Panc1 (cell line): ENCODE results near the gene CNNM1. TPM values are rescaled to one million over a fixed set of nuclear protein-coding genes. Genes with fewer than 3 reads are reported as not detected.

Source experiments
- ATAC-seq: fragments of 200-7000 bp; cut with Tn5 transposase; 2 replicates; pipeline ENCODE4 v1.9.1; 2020; ENCODE audit warnings: mild to moderate bottlenecking, moderate library complexity
- BruUV-seq: library from RNA; stranded (reverse); fragments of 400-500 nt; replicated peaks from 2 replicates; lab custom pipeline; 2021; lab: Mats Ljungman, UMichigan
- CTCF ChIA-PET: fragments of 300-600 bp; sonication (Branson Sonifier 250); formaldehyde crosslinking; loops from one replicate; lab custom pipeline; 2022; ENCODE audit warnings: antibody characterized with exemption; lab: Charles Lee
- POLR2A ChIA-PET: fragments of 300-600 bp; sonication (Branson Sonifier 250); formaldehyde crosslinking; loops from one replicate; lab custom pipeline; 2022; ENCODE audit warnings: antibody characterized with exemption; lab: Charles Lee
- DNase-seq: peaks from one replicate; pipeline ENCODE4 v3.0.0-alpha.2; 2010; ENCODE audit warnings: low read depth, low spot score
- H3K27ac ChIP-seq: 2 replicates; pipeline ENCODE4 v1.5.1; 2011; ENCODE audit warnings: mild to moderate bottlenecking, low read length, inconsistent platforms
- H3K27me3 ChIP-seq: fragments of 200-500 bp; sonication (Bioruptor generic); 2 replicates; pipeline ENCODE4 v1.6.0; 2014; ENCODE audit warnings: low read length, inconsistent platforms; ENCODE audit not compliant: control insufficient read depth, insufficient read depth
- H3K36me3 ChIP-seq: fragments of 200-500 bp; sonication (Bioruptor generic); 2 replicates; pipeline ENCODE4 v1.5.1; 2014; ENCODE audit warnings: inconsistent platforms, mild to moderate bottlenecking, low read length, moderate library complexity; ENCODE audit not compliant: control insufficient read depth, insufficient read depth
- H3K4me1 ChIP-seq: 2 replicates; pipeline ENCODE4 v1.5.1; 2011; ENCODE audit warnings: inconsistent platforms, mild to moderate bottlenecking, low read length, moderate library complexity; ENCODE audit not compliant: control insufficient read depth, insufficient read depth
- H3K4me3 ChIP-seq, 2 experiments: 2 replicates each; pipeline ENCODE4 v1.5.1; 2011 to 2012; ENCODE audit warnings: low read depth in 2 of 2, low read length in 2 of 2, mild to moderate bottlenecking in 2 of 2, inconsistent platforms in 1 of 2, moderate library complexity in 1 of 2
- H3K9me3 ChIP-seq: fragments of 200-500 bp; sonication (Bioruptor generic); 2 replicates; pipeline ENCODE4 v1.5.1; 2014; ENCODE audit warnings: low read depth, mild to moderate bottlenecking, inconsistent platforms, low read length, moderate library complexity; ENCODE audit not compliant: control insufficient read depth, insufficient read depth
- CTCF ChIP-seq: fragments of 450-650 bp; IDR thresholded peaks from 2 replicates; pipeline ENCODE4 v1.5.1; 2017; ENCODE audit warnings: mild to moderate bottlenecking
- POLR2AphosphoS5 ChIP-seq: IDR thresholded peaks from 2 replicates; pipeline ENCODE4 v1.6.1; 2012; ENCODE audit warnings: mild to moderate bottlenecking, low read depth, low read length, moderate library complexity
- SIN3A ChIP-seq: IDR thresholded peaks from 2 replicates; pipeline ENCODE4 v1.6.1; 2012; ENCODE audit warnings: low read depth, mild to moderate bottlenecking, low read length, moderate library complexity, borderline replicate concordance; ENCODE audit not compliant: insufficient read depth
- TCF7L2 ChIP-seq: IDR thresholded peaks from 2 replicates; pipeline ENCODE4 v1.6.1; 2011; ENCODE audit warnings: mild to moderate bottlenecking, low read depth, low read length, inconsistent platforms
- in situ Hi-C: cut with HindIII; loops from 2 replicates; pipeline ENCODE4 v1.10.0; 2016; ENCODE audit warnings: low sequenced_read_pairs, low pct_unique_long_range_greater_than_20kb
- intact Hi-C: fragments of 100-400 bp; cut with micrococcal nuclease; formaldehyde crosslinking; loops from one replicate; pipeline ENCODE4 v1.10.0; 2022; ENCODE audit not compliant: unreplicated experiment
- total RNA-seq: library from RNA; stranded (reverse); gene quantifications from one replicate; pipeline ENCODE4 v1.2.1, GENCODE V29; 2021; ENCODE audit not compliant: unreplicated experiment
- TF ChIP-seq, protein P1 (sequence below), 2 experiments: IDR thresholded peaks; 2 replicates each; pipeline ENCODE4 v1.6.1; 2011 to 2012; ENCODE audit warnings: low read depth in 2 of 2, control low read depth in 1 of 2, low read length in 1 of 2, mild to moderate bottlenecking in 1 of 2, moderate library complexity in 1 of 2; ENCODE audit not compliant: insufficient read depth in 1 of 2

CNNM1 gene
- total RNA-seq, 1 experiment from 2014 or later, result 16.6 TPM

GRCh38 chr10:99425204-99425603, 96.0 kb downstream of the CNNM1 start:
- no TSS peak for BruUV-seq
- no peak for ATAC-seq
- H3K36me3 ChIP-seq, result peaks cover 14% of the 10 kb centered on the region; the same call in 1 of the 2 replicates
- CTCF ChIA-PET, result no interaction called here
- no peak for DNase-seq
- H3K4me1 ChIP-seq, result peaks cover 4% of the 10 kb centered on the region; the same call in 1 of the 2 replicates
- no peak overlapping the region for H3K4me3 ChIP-seq
- TF ChIP-seq POLR2AphosphoS5 (no peak), SIN3A (no peak), TCF7L2 (no peak), CTCF (no peak)
- TF ChIP-seq, protein P1, sequence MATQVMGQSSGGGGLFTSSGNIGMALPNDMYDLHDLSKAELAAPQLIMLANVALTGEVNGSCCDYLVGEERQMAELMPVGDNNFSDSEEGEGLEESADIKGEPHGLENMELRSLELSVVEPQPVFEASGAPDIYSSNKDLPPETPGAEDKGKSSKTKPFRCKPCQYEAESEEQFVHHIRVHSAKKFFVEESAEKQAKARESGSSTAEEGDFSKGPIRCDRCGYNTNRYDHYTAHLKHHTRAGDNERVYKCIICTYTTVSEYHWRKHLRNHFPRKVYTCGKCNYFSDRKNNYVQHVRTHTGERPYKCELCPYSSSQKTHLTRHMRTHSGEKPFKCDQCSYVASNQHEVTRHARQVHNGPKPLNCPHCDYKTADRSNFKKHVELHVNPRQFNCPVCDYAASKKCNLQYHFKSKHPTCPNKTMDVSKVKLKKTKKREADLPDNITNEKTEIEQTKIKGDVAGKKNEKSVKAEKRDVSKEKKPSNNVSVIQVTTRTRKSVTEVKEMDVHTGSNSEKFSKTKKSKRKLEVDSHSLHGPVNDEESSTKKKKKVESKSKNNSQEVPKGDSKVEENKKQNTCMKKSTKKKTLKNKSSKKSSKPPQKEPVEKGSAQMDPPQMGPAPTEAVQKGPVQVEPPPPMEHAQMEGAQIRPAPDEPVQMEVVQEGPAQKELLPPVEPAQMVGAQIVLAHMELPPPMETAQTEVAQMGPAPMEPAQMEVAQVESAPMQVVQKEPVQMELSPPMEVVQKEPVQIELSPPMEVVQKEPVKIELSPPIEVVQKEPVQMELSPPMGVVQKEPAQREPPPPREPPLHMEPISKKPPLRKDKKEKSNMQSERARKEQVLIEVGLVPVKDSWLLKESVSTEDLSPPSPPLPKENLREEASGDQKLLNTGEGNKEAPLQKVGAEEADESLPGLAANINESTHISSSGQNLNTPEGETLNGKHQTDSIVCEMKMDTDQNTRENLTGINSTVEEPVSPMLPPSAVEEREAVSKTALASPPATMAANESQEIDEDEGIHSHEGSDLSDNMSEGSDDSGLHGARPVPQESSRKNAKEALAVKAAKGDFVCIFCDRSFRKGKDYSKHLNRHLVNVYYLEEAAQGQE (IDR thresholded peaks at IDR 0.05; ENCODE audit: insufficient read depth in 1 of 2, low read depth in 2 of 2, low read length in 1 of 2), result no peak
- H3K9me3 ChIP-seq, result no peaks in the 10 kb centered on the region
- no peak overlapping the region for H3K27ac ChIP-seq
- intact Hi-C loops, result no loop called here
- in situ Hi-C loops, result no loop called here
- POLR2A ChIA-PET, result interaction anchor here (0.7 kb wide), 1 partner anchor 1785 kb away, joined by 3 read pairs; no protein-coding TSS in a partner anchor
- H3K27me3 ChIP-seq, result no peaks in the 10 kb centered on the region

DNA sequence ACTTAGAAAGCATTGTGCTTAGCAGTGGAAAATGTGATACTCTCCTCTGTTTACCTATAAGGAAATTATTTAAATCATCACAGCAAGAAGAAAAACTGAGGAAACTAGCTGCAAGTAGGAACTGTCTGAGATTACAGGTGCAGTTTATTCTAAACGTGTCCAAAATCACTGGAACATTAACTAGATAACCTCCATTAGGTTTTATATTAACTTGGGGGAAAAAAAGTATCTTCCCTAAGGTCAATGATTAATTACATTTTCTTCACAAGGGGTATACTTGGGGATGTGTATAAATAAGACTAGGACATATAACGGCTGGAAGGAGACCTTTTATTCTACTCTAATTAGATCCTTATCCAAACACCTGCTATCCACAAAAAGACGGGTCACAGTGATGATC, 97.5 kb downstream of the CNNM1 start:
- Histone ChIP-seq H3K9me3 (no peaks in the 10 kb centered on the region), H3K27ac (no peak overlapping the region), H3K27me3 (no peaks in the 10 kb centered on the region), H3K36me3 (peaks cover 18% of the 10 kb centered on the region; the same call in 1 of the 2 replicates), H3K4me1 (peaks cover 6% of the 10 kb centered on the region), H3K4me3 (no peak overlapping the region)
- TF ChIP-seq POLR2AphosphoS5 (no peak), SIN3A (no peak), TCF7L2 (no peak), CTCF (no peak)
- TF ChIP-seq, protein P1 (IDR thresholded peaks at IDR 0.05; ENCODE audit: insufficient read depth in 1 of 2, low read depth in 2 of 2, low read length in 1 of 2), result no peak
- ChIA-PET CTCF (no interaction called here), POLR2A (no interaction called here)
- no TSS peak for BruUV-seq
- DNase-seq, result no peak
- in situ Hi-C loops (no loop called here), intact Hi-C loops (no loop called here)
- ATAC-seq, result no peak
